Spleen (tissue), 7 donors: ENCODE results near the gene DYDC2.

Source experiments
- CTCF ChIP-seq, 11 experiments: fragments of 200-600 bp in 7 of 11; fragments of 450-650 bp in 4 of 11; sonication (generic) in 4 of 11; IDR thresholded peaks in 8 of 11; conservative IDR thresholded peaks in 3 of 11; 1 replicate in 7 of 11; 2 replicates in 4 of 11; pipeline versions ENCODE4 v1.4.0 to v1.8.0; 2016 to 2021; ENCODE audit warnings: antibody characterized with exemption in 11 of 11, inconsistent platforms in 4 of 11, mild to moderate bottlenecking in 1 of 11
- POLR2AphosphoS5 ChIP-seq, 3 donors: sonication (generic); formaldehyde crosslinking; IDR thresholded peaks; one replicate each; pipeline ENCODE4 v1.5.1; 2017; ENCODE audit warnings: antibody characterized with exemption in 3 of 3
- donor health status: DM: no; HTN: no; CAD: no; lungs with moderate emphysema.
- donor health status: DM: no; HTN: no; CAD: no.
- donor health status: DM: no; HTN: no; CAD: no.

GRCh38 chr10:80372675-80373074 lies 16.1 kb downstream of the DYDC2 start:
- no peak for TF ChIP-seq CTCF (IDR thresholded peaks at IDR 0.05 in 8 of 11, conservative IDR thresholded peaks at IDR 0.05 in 3 of 11)
- no peak for TF ChIP-seq POLR2AphosphoS5 (IDR thresholded peaks at IDR 0.05)
